Gastroesophageal sphincter (tissue), 4 donors: Measurements from ENCODE around the gene GPR22. TPM values are rescaled to one million over a fixed set of nuclear protein-coding genes. Genes with fewer than 3 reads are reported as not detected.

ENCODE experiments used
- ATAC-seq: fragments of 150-250 bp; one replicate; pipeline ENCODE4 v1.9.1; 2016; ENCODE audit warnings: mild to moderate bottlenecking, moderate library complexity
- H3K27ac ChIP-seq, 4 donors: fragments of 200-600 bp; sonication (generic) in 3 of 4; 1 replicate in 3 of 4; 2 replicates in 1 of 4; pipeline ENCODE4 v1.5.1; 2016 to 2019
- H3K27me3 ChIP-seq: fragments of 200-600 bp; sonication (generic); one replicate; pipeline ENCODE4 v1.5.1; 2019
- H3K36me3 ChIP-seq, 2 donors: fragments of 200-600 bp; sonication (generic); one replicate each; pipeline ENCODE4 v1.5.1; 2019; ENCODE audit warnings: control low read depth in 1 of 2
- H3K4me1 ChIP-seq, 3 donors: fragments of 200-600 bp; sonication (generic); 1 replicate in 2 of 3; 2 replicates in 1 of 3; pipeline ENCODE4 v1.5.1; 2016 to 2019; ENCODE audit warnings: control low read depth in 2 of 3
- H3K4me3 ChIP-seq, 2 donors: fragments of 200-600 bp; sonication (generic); one replicate each; pipeline ENCODE4 v1.5.1; 2019; ENCODE audit warnings: mild to moderate bottlenecking in 1 of 2, moderate library complexity in 1 of 2
- H3K9me3 ChIP-seq, 3 donors: fragments of 200-600 bp; sonication (generic); one replicate each; pipeline ENCODE4 v1.5.1; 2017 to 2019; ENCODE audit warnings: control low read depth in 2 of 3
- EP300 ChIP-seq: sonication (generic); formaldehyde crosslinking; IDR thresholded peaks from one replicate; pipeline ENCODE4 v1.6.1; 2017; ENCODE audit warnings: antibody characterized with exemption, mild to moderate bottlenecking
- POLR2A ChIP-seq, 2 donors: fragments of 450-650 bp; IDR thresholded peaks; one replicate each; pipeline ENCODE4 v1.6.1; 2017; ENCODE audit warnings: antibody characterized with exemption in 2 of 2, mild to moderate bottlenecking in 2 of 2, moderate library complexity in 1 of 2
- POLR2AphosphoS5 ChIP-seq: sonication (generic); formaldehyde crosslinking; IDR thresholded peaks from one replicate; pipeline ENCODE4 v1.6.1; 2017; ENCODE audit warnings: antibody characterized with exemption
- WGBS, 2 donors: methylation state at CpG; one replicate each; pipeline ENCODE4 v1.1.5; 2018; ENCODE audit warnings: low coverage in 1 of 2; 5-methylcytosine and 5-hydroxymethylcytosine counted together
- total RNA-seq, 4 donors: library from RNA; depleted of rRNA; stranded (reverse); fragments of >200 nt; gene quantifications; one replicate each; pipeline ENCODE4 v1.1.0, GENCODE V29; 2016
- TF ChIP-seq, protein P1 (sequence below), 4 experiments: fragments of 200-600 bp in 2 of 4; fragments of 450-650 bp in 2 of 4; sonication (generic) in 1 of 4; IDR thresholded peaks; one replicate each; pipeline ENCODE4 v1.5.1; 2017 to 2019; ENCODE audit warnings: antibody characterized with exemption in 4 of 4, mild to moderate bottlenecking in 2 of 4, moderate library complexity in 2 of 4

The GPR22 gene, protein sequence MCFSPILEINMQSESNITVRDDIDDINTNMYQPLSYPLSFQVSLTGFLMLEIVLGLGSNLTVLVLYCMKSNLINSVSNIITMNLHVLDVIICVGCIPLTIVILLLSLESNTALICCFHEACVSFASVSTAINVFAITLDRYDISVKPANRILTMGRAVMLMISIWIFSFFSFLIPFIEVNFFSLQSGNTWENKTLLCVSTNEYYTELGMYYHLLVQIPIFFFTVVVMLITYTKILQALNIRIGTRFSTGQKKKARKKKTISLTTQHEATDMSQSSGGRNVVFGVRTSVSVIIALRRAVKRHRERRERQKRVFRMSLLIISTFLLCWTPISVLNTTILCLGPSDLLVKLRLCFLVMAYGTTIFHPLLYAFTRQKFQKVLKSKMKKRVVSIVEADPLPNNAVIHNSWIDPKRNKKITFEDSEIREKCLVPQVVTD
- total RNA-seq, result not detected

- ATAC-seq, result no peak
- no peak for TF ChIP-seq POLR2A (IDR thresholded peaks at IDR 0.05)
- Histone ChIP-seq H3K4me1 (peaks cover 0 to 11% (median 0%) of the 10 kb centered on the region in 3 donors), H3K27ac (no peak within 1 kb of the TSS), H3K36me3 (no peaks in the 10 kb centered on the region), H3K27me3 (no peaks in the 10 kb centered on the region), H3K9me3 (no peaks in the 10 kb centered on the region), H3K4me3 (no peak within 1 kb of the TSS)
- WGBS, 2 donors, result 85 to 96% methylated on average over 4 of the region's 4 CpGs
Observed at GRCh38 chr7:107469929-107470328, at the start of gene GPR22. GPR22 (plus strand) TSS chr7:107470057; CDS start chr7:107474061, 4,004 bp downstream.

GRCh38 chr7:107427462-107427861 lies 42.4 kb upstream of the GPR22 start:
- ATAC-seq, result no peak
- H3K36me3 ChIP-seq, result no peaks in the 10 kb centered on the region
- WGBS, 2 donors, result 71% methylated on average over 1 of the region's 5 CpGs; no CpG with 5 or more reads in 1 of the 2 donors

DNA sequence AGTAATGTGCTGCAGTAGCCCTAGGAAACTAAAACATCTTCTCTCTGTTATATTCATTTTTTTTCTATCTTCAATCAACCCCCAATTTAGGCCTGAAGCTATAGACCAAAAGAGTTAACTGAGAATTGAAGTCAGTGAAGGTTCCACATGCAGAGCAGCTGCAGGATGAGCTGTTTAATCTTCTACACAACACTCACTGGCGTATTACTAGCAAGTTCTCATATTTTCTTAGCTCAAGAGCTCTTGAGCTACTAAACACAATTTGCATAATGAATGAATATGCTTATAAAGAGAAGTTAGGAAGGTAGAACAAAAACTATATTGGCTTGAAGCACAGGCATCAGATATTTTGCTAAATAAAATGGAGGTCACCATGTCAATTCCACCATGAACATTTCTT lies 41.2 kb upstream of the GPR22 start:
- no peaks in the 10 kb centered on the region for H3K27me3 ChIP-seq
- H3K27ac ChIP-seq, result no peak overlapping the region
- no peak overlapping the region for H3K4me3 ChIP-seq
- no peaks in the 10 kb centered on the region for H3K36me3 ChIP-seq
- WGBS, 2 donors, result 92 to 100% methylated on average over 1 of the region's 1 CpG
- ATAC-seq, result no peak
- peaks cover 0 to 5% (median 0%) of the 10 kb centered on the region in 3 donors for H3K9me3 ChIP-seq
- H3K4me1 ChIP-seq, result no peaks in the 10 kb centered on the region
- TF ChIP-seq, protein P1, sequence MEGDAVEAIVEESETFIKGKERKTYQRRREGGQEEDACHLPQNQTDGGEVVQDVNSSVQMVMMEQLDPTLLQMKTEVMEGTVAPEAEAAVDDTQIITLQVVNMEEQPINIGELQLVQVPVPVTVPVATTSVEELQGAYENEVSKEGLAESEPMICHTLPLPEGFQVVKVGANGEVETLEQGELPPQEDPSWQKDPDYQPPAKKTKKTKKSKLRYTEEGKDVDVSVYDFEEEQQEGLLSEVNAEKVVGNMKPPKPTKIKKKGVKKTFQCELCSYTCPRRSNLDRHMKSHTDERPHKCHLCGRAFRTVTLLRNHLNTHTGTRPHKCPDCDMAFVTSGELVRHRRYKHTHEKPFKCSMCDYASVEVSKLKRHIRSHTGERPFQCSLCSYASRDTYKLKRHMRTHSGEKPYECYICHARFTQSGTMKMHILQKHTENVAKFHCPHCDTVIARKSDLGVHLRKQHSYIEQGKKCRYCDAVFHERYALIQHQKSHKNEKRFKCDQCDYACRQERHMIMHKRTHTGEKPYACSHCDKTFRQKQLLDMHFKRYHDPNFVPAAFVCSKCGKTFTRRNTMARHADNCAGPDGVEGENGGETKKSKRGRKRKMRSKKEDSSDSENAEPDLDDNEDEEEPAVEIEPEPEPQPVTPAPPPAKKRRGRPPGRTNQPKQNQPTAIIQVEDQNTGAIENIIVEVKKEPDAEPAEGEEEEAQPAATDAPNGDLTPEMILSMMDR (IDR thresholded peaks at IDR 0.05), result no peak
- TF ChIP-seq POLR2A (IDR thresholded peaks at IDR 0.05) (no peak), POLR2AphosphoS5 (no peak), EP300 (no peak)

More at GRCh38 chr7:107427462-107427861, 42.4 kb upstream of the GPR22 start:
- H3K4me3 ChIP-seq, result no peak overlapping the region
- no peak overlapping the region for H3K27ac ChIP-seq
- no peaks in the 10 kb centered on the region for H3K9me3 ChIP-seq
- H3K27me3 ChIP-seq, result no peaks in the 10 kb centered on the region
- H3K4me1 ChIP-seq, result no peaks in the 10 kb centered on the region
- TF ChIP-seq, protein P1 (IDR thresholded peaks at IDR 0.05), result no peak
- TF ChIP-seq POLR2AphosphoS5, result no peak
- TF ChIP-seq POLR2A (IDR thresholded peaks at IDR 0.05), result no peak
- no peak for TF ChIP-seq EP300

DNA sequence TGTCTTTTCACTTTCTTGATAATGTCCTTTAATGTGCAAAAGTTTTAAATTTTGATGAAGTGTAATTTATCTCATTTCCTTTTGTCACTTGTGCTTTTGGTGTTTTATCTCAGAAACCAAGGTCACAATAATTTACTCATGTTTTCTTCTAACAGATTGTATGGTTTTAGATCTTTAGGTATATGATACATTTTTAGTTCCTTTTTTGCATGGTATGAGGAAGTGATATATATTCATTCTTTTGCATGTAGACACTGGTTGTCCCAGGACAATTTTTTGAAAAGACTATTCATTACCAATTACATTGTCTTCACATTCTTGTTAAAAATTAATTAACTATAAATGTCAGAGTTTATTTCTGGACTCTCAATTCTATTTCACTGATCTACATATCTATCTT lies 39.8 kb upstream of the GPR22 start:
- H3K36me3 ChIP-seq, result no peaks in the 10 kb centered on the region
- peaks cover 0 to 5% (median 0%) of the 10 kb centered on the region in 3 donors for H3K9me3 ChIP-seq
- no peak for ATAC-seq
- H3K4me3 ChIP-seq, result no peak overlapping the region
- no peaks in the 10 kb centered on the region for H3K27me3 ChIP-seq
- TF ChIP-seq, protein P1 (IDR thresholded peaks at IDR 0.05), result no peak
- no peak for TF ChIP-seq POLR2A (IDR thresholded peaks at IDR 0.05)
- TF ChIP-seq POLR2AphosphoS5, result no peak
- no peak for TF ChIP-seq EP300
- H3K4me1 ChIP-seq, result no peaks in the 10 kb centered on the region
- H3K27ac ChIP-seq, result no peak overlapping the region

DNA sequence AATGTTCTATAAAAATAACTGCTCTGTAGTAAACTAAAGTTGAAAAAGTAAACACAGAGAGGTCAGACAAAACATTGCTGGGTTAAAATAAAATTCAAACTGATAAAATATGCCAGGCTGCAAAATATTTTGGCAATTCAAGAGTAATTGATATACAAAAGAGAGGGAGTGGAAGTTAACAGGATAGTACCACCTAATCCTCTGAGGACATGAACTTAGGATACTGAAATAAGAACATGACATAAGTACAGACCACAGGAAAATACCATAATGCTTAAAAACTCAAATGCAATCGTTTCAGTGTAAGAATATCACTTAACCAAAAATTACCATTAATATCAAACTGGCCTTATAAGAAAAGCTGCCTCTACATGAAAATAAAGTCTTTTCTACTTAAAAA lies 37.6 kb upstream of the GPR22 start:
- no peak for ATAC-seq
- no peak for TF ChIP-seq POLR2A (IDR thresholded peaks at IDR 0.05)
- TF ChIP-seq POLR2AphosphoS5, result no peak
- TF ChIP-seq EP300, result no peak
- TF ChIP-seq, protein P1 (IDR thresholded peaks at IDR 0.05), result no peak
- Histone ChIP-seq H3K36me3 (no peaks in the 10 kb centered on the region), H3K9me3 (peaks cover 0 to 5% (median 0%) of the 10 kb centered on the region in 3 donors), H3K27me3 (no peaks in the 10 kb centered on the region), H3K4me3 (no peak overlapping the region), H3K4me1 (no peaks in the 10 kb centered on the region), H3K27ac (no peak overlapping the region)
- WGBS, 2 donors, result 58 to 71% methylated on average over 1 of the region's 1 CpG
